ENCODE results near the gene HSF5.

DNA sequence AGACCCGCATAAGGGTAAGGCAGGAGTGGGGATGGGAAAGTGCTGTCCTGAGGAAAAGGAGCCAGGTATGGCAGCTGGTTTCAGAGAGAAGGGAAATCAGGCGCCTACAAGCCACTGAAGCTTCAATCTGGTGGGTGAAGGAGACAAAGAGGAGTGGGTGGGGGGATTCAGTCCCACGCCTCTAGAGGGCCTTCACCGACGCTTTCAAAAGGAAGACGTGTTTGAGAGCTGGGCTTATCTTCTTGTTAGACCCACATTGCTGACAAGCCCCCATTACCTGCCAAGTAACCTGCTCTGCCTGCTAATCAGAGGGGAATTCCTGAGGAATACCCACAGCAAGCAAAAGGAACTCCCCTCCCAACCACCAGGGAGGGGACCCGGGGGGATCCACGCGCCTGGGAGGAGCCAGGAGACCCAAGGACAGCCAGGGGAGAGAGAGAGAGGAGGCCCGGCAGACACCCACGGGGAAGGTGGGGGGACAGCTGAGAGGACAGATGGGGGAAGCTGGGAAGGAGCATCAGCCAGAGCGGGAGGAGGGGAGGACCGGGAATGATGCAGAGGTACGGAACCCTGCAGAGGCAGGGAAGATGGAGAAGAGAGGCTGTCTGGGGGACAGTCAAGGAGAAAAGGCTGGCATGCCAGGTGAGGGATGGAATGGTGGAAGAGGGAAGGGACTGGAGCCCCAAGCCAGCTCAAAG lies 25.2 kb upstream of the HSF5 start:
- TF ChIP-seq RFX5 (IDR thresholded peaks at IDR 0.05) (no peak), CEBPB (IDR thresholded peaks at IDR 0.05) (no peak), POLR2A (IDR thresholded peaks at IDR 0.05; ENCODE audit: low read length) (no peak), MAZ (IDR thresholded peaks at IDR 0.05; ENCODE audit: borderline replicate concordance, low read depth, low read length) (no peak), ZFP36 (IDR thresholded peaks at IDR 0.05; ENCODE audit: borderline replicate concordance, partially characterized antibody) (no peak), BHLHE40 (IDR thresholded peaks at IDR 0.05; ENCODE audit: low read depth, low read length) (no peak), PHF8 (IDR thresholded peaks at IDR 0.05; ENCODE audit: borderline replicate concordance, low read depth) (no peak), SREBF2 (IDR thresholded peaks at IDR 0.05) (no peak)
- TF ChIP-seq, protein P1, sequence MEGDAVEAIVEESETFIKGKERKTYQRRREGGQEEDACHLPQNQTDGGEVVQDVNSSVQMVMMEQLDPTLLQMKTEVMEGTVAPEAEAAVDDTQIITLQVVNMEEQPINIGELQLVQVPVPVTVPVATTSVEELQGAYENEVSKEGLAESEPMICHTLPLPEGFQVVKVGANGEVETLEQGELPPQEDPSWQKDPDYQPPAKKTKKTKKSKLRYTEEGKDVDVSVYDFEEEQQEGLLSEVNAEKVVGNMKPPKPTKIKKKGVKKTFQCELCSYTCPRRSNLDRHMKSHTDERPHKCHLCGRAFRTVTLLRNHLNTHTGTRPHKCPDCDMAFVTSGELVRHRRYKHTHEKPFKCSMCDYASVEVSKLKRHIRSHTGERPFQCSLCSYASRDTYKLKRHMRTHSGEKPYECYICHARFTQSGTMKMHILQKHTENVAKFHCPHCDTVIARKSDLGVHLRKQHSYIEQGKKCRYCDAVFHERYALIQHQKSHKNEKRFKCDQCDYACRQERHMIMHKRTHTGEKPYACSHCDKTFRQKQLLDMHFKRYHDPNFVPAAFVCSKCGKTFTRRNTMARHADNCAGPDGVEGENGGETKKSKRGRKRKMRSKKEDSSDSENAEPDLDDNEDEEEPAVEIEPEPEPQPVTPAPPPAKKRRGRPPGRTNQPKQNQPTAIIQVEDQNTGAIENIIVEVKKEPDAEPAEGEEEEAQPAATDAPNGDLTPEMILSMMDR (IDR thresholded peaks at IDR 0.05): no peak
- TF ChIP-seq, protein P2, sequence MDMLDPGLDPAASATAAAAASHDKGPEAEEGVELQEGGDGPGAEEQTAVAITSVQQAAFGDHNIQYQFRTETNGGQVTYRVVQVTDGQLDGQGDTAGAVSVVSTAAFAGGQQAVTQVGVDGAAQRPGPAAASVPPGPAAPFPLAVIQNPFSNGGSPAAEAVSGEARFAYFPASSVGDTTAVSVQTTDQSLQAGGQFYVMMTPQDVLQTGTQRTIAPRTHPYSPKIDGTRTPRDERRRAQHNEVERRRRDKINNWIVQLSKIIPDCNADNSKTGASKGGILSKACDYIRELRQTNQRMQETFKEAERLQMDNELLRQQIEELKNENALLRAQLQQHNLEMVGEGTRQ (IDR thresholded peaks at IDR 0.05): no peak
- TF ChIP-seq, protein P3, sequence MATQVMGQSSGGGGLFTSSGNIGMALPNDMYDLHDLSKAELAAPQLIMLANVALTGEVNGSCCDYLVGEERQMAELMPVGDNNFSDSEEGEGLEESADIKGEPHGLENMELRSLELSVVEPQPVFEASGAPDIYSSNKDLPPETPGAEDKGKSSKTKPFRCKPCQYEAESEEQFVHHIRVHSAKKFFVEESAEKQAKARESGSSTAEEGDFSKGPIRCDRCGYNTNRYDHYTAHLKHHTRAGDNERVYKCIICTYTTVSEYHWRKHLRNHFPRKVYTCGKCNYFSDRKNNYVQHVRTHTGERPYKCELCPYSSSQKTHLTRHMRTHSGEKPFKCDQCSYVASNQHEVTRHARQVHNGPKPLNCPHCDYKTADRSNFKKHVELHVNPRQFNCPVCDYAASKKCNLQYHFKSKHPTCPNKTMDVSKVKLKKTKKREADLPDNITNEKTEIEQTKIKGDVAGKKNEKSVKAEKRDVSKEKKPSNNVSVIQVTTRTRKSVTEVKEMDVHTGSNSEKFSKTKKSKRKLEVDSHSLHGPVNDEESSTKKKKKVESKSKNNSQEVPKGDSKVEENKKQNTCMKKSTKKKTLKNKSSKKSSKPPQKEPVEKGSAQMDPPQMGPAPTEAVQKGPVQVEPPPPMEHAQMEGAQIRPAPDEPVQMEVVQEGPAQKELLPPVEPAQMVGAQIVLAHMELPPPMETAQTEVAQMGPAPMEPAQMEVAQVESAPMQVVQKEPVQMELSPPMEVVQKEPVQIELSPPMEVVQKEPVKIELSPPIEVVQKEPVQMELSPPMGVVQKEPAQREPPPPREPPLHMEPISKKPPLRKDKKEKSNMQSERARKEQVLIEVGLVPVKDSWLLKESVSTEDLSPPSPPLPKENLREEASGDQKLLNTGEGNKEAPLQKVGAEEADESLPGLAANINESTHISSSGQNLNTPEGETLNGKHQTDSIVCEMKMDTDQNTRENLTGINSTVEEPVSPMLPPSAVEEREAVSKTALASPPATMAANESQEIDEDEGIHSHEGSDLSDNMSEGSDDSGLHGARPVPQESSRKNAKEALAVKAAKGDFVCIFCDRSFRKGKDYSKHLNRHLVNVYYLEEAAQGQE (IDR thresholded peaks at IDR 0.05): no peak

All from A549 (cell line).